22Rv1 (cell line): Measurements from ENCODE around the gene MSLN.

Experiments
- ZFX ChIP-seq: fragments of 450-650 bp; IDR thresholded peaks from 2 replicates; pipeline ENCODE4 v1.6.1; 2017; ENCODE audit warnings: antibody characterized with exemption, borderline replicate concordance
- TF ChIP-seq, protein P1 (sequence below): fragments of 450-650 bp; IDR thresholded peaks from 2 replicates; pipeline ENCODE4 v1.5.1; 2017; ENCODE audit warnings: mild to moderate bottlenecking

DNA sequence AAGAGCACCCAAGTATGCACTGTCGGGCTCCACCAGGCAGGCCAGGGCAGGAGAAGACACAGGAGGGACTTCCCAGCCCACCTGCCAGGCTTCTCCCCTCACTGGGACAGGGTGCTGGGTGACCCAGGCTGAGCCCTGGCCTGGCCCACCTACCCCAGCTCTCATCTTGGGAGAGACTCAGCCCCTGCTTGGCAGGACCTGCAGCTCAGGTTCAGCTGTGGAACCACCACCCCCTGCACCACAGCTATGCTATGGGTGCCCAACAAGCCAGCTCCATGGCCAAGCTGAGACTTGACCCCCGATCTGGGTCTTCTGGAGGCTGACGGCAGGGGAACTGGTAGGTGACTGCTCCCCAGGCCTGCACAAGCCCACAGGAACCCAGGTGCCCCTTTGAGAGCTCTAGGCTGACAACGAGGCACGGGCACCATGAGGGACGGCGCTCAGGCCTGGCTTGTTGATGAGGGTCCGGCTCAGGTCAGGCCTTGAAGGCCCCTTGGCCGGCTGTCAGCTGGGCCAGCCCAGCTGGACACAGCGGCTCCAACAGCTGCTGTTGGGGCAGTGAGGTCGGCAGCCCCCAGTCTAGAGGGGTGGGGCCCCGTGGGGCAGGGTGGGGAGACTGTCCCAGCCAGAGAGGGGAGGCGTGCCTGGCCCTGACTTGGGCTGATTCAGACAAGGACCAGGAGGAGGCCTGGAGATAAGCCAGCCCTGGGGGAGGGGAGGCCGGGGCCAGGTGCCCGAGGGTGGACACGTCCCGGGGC is 23.0 kb downstream of the MSLN start:
- TF ChIP-seq, protein P1, sequence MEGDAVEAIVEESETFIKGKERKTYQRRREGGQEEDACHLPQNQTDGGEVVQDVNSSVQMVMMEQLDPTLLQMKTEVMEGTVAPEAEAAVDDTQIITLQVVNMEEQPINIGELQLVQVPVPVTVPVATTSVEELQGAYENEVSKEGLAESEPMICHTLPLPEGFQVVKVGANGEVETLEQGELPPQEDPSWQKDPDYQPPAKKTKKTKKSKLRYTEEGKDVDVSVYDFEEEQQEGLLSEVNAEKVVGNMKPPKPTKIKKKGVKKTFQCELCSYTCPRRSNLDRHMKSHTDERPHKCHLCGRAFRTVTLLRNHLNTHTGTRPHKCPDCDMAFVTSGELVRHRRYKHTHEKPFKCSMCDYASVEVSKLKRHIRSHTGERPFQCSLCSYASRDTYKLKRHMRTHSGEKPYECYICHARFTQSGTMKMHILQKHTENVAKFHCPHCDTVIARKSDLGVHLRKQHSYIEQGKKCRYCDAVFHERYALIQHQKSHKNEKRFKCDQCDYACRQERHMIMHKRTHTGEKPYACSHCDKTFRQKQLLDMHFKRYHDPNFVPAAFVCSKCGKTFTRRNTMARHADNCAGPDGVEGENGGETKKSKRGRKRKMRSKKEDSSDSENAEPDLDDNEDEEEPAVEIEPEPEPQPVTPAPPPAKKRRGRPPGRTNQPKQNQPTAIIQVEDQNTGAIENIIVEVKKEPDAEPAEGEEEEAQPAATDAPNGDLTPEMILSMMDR = no peak
- TF ChIP-seq ZFX = no peak
